ENCODE measurements around the gene RELA.

Gene RELA

GRCh38 chr11:65703846-65704245 is 41.1 kb upstream of the RELA start:
- TF ChIP-seq, protein P1, sequence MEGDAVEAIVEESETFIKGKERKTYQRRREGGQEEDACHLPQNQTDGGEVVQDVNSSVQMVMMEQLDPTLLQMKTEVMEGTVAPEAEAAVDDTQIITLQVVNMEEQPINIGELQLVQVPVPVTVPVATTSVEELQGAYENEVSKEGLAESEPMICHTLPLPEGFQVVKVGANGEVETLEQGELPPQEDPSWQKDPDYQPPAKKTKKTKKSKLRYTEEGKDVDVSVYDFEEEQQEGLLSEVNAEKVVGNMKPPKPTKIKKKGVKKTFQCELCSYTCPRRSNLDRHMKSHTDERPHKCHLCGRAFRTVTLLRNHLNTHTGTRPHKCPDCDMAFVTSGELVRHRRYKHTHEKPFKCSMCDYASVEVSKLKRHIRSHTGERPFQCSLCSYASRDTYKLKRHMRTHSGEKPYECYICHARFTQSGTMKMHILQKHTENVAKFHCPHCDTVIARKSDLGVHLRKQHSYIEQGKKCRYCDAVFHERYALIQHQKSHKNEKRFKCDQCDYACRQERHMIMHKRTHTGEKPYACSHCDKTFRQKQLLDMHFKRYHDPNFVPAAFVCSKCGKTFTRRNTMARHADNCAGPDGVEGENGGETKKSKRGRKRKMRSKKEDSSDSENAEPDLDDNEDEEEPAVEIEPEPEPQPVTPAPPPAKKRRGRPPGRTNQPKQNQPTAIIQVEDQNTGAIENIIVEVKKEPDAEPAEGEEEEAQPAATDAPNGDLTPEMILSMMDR (IDR thresholded peaks at IDR 0.05; ENCODE audit: low read depth, low read length) = no peak
- no peak overlapping the region for H3K4me3 ChIP-seq (ENCODE audit: low read depth, low read length)

GRCh38 chr11:65701686-65702085 is 39.0 kb upstream of the RELA start:
- no peak overlapping the region for H3K4me3 ChIP-seq (ENCODE audit: low read depth, low read length)
- TF ChIP-seq, protein P1 (IDR thresholded peaks at IDR 0.05; ENCODE audit: low read depth, low read length) = no peak

- no peak overlapping the region for H3K4me3 ChIP-seq (ENCODE audit: low read depth, low read length)
- TF ChIP-seq, protein P1 (IDR thresholded peaks at IDR 0.05; ENCODE audit: low read depth, low read length) = no peak
These were observed 37.7 kb upstream of the RELA start for GRCh38 chr11:65700399-65700798.

DNA sequence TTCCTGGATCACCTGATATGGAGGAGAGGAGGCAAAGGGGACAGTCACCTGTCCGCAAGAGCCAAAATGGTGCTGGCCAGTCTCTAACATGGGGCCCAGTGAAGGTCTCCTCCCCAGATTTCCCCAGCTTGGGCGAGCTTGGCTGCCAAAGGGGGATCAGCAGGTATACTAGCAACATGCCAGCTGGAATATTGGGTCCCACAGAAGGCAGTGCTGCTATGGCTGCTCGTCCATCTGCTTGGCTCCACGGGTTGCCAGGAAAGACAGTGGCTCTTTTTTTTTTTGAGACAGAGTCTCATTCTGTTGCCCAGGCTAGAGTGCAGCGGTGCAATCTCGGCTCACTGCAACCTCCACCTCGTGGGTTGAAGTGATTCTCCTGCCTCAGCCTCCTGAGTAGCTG is 36.6 kb upstream of the RELA start:
- H3K4me3 ChIP-seq (ENCODE audit: low read depth, low read length) = no peak overlapping the region
- TF ChIP-seq, protein P1 (IDR thresholded peaks at IDR 0.05; ENCODE audit: low read depth, low read length) = no peak

DNA sequence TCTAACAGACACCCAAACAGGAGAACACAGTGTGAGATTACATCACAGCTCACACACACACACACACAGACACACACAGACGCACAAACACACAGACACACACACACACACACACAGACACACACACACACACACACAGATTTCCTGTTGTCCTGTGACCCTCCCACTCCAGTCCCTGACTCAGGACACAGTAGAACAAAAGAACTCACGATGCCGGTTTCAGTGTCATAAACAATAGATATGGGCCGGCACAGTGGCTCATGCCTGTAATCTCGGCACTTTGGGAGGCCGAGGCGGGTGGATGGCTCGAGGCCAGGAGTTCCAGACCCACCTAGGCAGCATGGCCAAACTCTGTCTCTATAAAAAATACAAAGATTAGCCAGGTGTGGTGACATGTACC is 35.5 kb upstream of the RELA start:
- no peak overlapping the region for H3K4me3 ChIP-seq (ENCODE audit: low read depth, low read length)
- TF ChIP-seq, protein P1 (IDR thresholded peaks at IDR 0.05; ENCODE audit: low read depth, low read length) = no peak

DNA sequence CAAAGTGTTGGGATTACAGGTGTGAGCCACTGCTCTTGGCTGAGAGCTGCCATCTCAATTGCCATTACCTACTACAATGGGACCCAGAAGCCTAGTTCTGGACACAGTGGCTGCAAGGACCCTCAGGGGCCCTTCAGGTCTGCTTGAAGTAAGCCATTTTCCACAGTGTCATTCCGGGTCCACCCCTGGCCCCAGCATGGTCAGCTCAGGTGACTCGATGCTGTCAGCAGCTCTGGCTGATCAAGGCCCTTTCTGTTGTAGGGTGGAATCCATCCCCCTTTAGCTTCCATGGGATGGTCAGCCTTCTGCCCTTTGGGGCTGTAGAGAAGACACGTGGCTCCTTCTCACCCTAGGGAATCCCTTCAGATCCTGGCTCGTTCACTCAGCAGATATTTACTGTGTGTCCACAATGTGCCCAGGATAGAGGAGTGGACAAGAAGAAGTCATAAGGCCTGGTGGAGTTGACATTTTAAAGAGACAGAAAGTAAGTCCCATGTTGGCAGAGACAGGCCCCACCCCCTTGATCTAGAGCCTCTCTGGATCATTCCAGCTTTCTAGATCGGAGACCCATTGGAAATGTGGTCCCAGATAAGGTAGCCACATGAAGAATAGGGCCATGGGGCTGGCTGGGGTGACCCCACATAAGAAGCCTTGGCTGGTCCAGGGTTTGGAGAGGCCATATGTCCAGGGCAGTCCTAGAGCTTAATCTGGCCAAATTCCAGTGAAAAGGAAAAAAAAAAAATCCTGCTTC is 34.3 kb upstream of the RELA start:
- TF ChIP-seq, protein P1 (IDR thresholded peaks at IDR 0.05; ENCODE audit: low read depth, low read length) = no peak

DNA sequence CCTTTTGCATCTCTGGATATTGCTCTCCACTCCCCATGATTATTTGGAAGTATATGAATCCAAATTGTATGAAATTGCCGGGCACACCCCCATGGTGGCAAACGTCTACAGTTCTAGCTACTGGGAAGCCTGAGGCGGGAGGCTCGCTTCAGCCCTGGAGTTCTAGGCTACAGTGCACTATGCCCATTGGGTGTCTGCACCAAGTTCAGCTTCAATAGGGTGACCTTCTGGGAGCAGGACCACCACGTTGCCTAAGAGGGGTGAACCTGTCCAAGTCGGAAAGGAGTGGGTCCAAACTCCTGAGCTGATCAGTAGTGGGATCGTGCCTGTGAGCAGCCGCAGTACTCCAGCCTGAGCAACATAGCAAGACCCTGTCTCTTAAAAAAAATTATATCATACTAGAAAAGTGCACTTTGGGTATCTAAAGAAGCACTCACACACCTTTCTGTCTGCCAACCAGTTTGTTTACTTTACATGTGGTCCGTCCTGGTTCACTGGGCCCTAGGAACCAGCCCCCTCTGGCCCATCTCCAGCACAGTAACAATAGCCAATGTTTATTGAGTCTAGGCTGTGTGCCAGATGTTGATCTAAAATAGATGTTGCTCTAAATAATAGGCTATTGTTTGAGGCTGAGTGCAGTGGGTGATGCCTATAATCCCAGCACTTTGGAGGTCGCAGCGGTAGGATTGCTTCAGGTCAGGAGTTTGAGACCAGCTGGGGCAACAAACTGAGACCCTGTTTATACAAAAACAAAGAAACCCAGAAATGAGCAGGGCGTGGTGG is 32.9 kb upstream of the RELA start:
- TF ChIP-seq, protein P1 (IDR thresholded peaks at IDR 0.05; ENCODE audit: low read depth, low read length) = no peak
- no peak overlapping the region for H3K4me3 ChIP-seq (ENCODE audit: low read depth, low read length)

More for the DNA sequence above, 34.3 kb upstream of the RELA start:
- H3K4me3 ChIP-seq (ENCODE audit: low read depth, low read length) = no peak overlapping the region

All from WI38 (cell line).